Activated naive CD8-positive, alpha-beta T cell treated with anti-CD3 and anti-CD28 coated beads, Interleukin-2, amount 50 U/mL, for 16 hours (primary cell): Measurements from ENCODE around the gene NDFIP2.

Experiments
- DNase-seq: peaks from one replicate; pipeline ENCODE4 v3.0.0-alpha.2; 2020; ENCODE audit warnings: low read depth, low spot score

Gene NDFIP2, protein sequence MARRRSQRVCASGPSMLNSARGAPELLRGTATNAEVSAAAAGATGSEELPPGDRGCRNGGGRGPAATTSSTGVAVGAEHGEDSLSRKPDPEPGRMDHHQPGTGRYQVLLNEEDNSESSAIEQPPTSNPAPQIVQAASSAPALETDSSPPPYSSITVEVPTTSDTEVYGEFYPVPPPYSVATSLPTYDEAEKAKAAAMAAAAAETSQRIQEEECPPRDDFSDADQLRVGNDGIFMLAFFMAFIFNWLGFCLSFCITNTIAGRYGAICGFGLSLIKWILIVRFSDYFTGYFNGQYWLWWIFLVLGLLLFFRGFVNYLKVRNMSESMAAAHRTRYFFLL

DNA sequence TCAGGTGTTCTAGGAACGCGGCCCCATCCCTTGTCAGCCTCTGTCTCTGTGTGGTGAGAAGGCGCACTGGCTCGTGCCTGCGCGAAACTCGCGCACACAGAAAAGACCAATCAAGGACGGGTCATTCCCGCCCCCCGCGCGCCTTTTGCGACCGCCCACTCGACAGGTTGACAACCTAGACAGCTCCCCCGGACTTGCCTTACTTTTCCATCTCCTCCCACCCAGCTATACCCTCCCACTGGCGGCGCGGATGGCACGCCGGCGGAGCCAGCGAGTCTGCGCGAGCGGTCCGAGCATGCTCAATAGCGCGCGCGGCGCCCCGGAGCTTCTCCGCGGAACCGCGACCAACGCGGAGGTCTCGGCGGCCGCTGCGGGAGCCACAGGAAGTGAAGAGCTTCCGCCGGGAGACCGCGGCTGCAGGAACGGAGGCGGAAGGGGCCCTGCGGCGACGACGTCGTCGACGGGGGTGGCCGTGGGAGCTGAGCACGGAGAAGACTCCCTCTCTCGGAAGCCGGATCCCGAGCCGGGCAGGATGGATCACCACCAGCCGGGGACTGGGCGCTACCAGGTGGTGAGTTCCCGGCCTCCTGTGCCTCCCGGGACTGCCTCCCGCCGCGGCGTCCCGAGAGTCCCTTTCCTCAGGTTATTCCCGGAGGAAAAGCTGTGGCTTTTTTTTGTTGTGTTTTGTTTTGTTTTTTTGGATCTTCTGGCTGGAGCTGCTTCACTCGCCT is at the start of gene NDFIP2:
Gene NDFIP2, plus strand, starts transcription at position 202 of the 731 bp plus-strand sequence. Its CDS starts 49 bp downstream, at position 251.
- peak; percentile 74 for DNase-seq

DNA sequence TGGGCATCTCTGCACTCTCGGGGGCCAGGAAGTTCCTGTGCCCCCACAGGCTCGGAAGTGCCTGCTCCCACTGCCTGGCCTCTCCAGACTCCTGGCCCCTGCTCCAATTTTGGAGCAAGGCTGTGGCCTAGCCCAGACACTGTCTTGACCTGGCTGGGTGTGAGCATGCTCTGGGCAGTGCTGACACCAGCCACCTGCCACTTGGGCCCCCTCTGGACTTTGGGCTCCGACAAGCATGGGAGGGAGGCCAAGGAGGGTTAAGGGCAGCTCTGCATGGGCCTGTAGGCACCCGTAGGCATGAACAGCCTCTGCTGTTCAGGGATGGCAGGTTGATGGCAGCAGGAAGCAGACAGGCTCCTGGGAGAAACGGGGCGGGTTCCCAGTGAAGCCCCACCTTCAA is 48.9 kb upstream of the NDFIP2 start:
- DNase-seq: no peak

DNA sequence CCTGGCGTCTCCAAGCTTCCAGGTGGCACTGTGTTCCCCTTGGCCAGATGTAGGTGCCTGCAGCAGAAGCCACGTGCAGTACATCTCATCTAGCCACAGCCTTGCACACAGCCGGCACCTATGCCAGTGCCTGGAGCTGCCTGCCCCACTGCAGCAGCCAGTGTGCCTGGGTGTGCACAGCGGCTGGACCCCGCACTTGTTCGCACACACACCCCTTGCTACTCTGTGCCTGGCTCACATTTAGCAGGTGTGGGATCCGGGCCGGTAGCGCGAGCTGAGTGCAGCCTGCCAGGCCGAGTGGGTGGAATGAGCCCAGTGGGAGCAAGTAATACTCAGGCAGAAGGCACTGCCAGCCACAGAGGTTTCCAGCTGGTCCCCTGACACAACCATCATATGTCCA is 48.0 kb upstream of the NDFIP2 start:
- no peak for DNase-seq

DNA sequence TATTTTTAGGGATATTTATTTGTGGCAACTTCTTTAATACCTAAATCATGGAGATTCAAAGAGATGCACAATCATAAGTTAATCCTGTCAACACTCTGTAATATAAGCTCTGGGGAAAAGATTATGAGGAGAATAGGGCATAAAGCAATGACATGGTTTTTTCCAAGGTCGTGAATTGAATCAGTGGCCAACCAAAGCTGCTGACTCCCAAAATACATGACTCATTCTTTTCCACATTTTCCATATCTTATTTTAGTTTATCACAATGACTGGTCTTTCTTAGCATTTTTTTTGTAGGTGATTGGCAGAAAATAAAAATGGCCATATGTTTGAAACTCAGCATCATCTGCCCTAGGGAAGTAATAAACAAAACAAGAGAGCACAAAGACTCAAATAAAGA is 46.4 kb upstream of the NDFIP2 start:
- no peak for DNase-seq

DNA sequence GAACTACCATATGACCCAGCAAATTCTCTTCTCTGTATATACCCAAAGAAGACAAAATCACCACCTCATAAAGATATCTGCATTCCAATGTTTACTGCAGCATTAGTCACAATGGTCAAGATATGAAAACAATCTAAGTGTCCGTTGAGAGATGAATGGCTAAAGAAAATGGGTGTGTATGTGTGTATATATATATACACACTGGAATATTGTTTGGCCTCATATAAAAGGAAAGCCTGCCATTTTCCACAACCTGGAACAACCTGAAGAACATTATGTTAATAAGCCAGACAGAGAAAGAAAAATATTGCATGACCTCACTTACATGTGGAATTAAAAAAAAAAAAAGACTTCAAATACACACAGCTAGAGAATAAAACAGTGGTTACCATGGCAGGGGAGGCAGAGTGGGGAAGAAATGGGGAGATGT is 45.4 kb upstream of the NDFIP2 start:
- DNase-seq: no peak

DNA sequence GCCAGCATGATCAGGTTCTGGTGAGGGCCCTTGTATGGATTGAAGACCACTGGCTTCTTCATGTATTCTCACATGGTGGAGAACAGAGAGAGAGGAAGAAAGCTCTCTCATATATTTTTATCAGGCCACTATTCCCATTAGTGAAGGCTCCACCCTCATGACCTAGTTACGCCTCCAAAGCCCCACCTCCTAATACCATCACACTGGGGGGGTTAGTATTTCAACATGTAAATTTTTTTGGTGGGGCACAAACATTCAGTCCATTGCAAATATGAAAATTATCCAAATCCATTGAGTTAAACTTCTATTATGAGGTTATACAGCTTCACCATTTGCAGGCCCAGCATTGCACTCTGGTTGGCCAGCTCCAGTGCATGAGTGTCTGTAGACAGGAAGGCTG is 41.7 kb upstream of the NDFIP2 start:
- DNase-seq: no peak

DNA sequence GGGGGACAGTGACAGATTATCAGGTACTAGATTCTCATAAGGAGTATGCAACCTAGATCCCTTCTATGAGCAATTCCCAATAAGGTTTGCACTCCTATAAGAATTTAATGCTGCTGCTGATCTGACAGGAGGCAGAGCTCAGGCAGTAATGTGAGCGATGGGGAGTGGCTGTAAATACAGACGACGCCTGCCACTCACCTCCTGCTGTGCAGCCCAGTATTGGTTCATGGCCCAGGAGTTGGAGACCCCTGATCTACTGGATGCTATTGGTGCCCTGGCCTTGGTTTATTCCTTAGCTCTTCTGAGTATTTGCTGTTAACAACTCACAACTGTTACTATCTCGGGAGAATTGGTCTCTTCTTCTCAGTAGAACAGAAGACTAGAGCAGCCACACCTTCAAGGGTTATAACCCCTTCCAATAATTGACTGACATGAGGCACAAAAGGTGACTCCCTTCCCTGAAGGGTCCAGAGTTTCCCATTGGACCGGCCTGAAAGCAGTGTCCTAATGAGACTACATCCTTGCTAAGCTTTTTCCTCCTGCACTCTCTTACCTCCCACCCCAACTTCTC is 39.9 kb upstream of the NDFIP2 start:
- DNase-seq: no peak

DNA sequence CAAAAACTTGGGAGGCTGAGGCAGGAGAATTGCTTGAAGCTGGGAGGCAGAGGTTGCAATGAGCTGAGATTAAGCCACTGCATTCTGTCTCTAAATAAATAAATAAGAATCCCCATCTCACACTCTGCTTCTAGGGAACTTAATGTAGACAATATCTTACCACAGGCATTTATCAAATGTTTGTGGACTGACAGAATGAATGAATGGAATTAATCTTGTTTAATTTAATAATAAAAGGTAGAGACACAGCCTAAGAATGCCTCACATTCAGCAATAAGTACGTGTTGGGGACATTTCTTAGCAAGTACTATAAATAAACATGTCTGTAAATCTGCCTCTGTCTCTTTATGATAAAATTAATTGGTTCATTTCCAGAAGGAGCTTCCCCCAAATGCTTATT is 38.7 kb upstream of the NDFIP2 start:
- DNase-seq: no peak

DNA sequence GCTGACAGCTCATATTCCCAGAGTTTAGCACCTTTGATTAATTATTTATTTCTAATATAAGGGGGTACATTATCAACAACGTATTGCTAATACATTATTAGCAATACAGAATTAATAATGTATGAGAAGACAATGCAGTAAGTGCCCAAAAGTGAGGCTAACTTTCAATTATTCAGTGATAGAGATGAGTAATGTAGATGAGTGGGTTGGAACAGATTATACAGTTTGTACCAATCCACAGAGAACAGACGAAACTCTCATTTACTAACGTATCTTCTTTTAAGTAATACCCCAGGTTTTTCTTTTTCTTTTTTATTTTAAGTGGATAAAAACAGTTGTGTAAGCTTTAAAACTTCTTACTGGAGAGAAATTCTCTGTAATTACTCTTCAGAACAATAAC is 38.2 kb upstream of the NDFIP2 start:
- DNase-seq: no peak

DNA sequence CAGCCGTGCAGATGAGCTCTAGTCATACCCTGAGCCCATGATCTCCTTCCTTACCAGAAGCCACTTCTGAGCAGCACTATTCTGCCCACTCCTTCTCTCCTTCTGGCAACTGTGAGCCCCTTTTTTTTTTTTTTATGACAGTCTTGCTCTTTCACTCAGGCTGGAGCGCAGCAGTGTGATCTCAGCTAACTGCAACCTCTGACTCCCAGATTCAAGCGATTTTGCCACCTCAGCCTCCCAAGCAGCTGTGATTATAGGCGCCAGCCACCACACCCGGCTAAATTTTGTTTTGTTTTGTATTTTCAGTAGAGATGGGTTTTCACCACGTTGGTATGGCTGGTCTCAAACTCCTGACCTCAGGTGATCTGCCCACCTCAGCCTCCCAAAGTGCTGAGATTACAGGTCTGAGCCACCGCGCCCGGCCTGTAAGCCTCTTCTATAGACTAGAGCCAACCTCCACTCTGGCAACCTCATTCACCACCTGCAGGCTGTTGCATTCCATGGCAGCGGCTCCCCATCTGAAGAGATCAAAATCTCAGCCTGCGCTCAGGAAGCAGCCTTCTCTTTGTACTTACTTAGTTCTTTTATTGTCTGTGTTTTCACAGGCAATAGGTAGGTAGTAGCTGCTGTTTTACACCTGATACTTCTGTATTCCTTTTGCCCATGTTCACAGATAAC is 34.8 kb upstream of the NDFIP2 start:
- no peak for DNase-seq

DNA sequence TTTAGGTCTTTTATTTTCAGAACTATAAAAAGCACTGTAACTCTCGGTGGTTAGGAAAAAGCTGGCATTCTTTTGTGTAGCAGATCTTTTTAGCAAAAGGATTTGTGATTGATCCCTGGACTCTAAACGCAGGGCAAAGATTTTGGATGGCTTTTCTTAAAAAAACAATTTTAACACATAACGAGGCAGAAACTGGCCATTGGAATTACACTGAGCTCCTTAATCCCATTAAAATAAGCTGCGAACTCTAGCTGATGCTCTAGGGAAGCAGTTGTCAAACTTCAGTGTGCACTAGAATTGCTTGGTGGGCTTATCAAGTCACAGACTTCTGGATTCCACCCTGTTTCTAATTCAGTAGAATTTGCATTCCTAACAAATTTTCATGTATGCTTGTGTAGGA is 33.8 kb upstream of the NDFIP2 start:
- DNase-seq: no peak

DNA sequence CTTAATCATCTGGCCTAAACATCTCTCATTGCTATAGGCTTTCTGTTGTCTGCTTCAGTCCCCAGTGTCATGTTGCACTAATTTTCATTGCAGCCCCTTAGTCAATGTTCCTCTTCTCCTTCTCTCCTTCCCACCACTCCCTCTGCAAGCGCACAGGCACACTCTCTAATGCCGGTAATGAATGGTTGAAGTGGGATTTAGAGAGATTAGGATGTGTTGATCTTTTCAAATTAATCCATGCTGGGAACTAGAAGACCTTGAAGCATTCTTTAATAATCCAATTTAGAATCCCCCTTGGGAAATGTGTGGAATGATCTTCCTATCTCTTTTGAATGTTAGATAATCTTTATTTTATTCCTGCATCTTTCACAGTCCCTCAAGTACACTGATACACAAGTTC is 33.2 kb upstream of the NDFIP2 start:
- no peak for DNase-seq

DNA sequence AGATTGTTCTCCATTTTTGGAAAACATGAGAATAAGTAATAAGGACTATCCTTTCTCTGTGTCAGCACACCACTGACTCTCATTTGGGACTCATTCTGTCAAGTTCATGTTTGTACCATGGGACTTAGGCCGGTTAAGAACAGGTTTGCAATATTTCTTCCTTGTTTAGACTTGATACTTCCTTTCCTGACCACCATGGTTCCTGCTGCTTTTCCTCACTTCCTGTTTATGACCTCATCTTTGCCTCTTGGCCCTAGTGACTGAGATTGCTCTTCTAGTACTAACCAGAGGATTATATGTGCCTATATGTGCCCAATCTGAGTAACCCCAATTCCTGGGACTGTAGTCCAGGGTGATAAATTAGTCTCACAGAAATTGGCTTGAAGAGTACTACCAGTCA is 32.5 kb upstream of the NDFIP2 start:
- no peak for DNase-seq

DNA sequence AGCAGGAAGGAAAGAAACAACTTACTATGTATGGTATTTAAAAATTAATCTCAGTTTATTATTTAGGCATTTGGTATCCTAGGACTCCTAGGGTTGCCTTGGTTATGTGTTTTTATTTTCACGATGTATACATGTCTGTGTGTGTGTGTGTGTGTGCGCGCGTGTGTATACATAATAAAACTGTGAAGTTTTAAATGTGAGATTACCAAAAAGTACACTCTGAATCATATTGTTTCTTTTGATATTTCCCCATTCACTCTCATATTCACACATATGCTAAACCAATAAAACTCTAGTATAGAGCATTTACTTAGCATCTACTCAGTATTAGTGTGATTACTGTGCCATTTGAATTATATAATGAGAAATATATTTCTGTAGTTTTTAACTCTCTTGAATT is 30.8 kb upstream of the NDFIP2 start:
- DNase-seq: no peak

DNA sequence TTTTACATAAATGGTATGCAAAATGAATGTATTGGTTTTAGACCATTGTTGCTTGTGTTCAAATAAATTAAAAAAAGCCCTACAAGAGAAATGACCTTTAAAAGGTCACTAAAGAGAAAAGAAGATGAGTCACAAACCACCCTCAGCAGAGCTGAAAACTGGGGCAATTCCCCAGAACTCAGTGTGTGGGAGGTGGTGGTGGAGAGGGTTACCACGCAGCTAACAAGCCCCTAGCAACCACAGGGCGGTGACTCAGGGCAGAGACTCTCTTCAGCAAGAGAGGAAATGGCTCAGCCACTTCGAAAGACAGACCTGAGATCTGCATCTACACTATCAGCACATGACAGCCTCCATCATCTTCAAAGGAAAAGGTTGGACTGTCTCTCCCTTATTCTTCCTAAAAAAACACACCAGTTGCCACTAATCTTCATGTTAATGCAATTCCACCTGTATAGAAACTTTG is 29.4 kb upstream of the NDFIP2 start:
- DNase-seq: peak; percentile 79

DNA sequence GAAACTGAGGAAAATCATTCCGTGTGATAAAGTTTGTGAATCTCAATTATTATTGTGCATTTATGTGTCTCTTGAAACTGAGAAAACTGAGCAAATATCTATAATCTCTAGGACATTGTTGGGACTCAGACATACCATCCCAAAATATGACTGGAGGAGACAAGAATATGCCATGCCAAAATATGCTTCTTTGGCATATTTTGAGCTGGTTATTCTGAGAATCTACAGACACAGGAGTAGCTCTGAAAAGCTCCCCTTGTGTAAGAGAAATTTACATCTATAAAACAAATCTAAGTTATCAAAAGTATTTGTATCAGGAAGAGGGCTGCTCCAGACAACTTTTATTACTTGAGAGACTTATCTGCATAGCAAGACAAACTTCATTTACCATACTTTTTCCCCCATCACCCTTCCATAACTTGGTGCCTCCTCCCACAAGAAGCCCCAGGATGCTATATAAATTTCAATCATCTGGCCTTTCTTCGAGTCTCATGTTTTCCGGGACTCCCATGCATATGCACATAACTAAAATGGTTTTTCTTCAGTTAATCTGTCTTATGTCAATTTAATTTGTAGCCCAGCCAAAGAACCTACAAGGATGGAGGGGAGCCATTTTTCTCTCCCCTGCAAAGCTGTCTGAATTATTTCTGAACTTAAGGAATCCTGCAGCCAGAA is 28.6 kb upstream of the NDFIP2 start:
- DNase-seq: no peak

DNA sequence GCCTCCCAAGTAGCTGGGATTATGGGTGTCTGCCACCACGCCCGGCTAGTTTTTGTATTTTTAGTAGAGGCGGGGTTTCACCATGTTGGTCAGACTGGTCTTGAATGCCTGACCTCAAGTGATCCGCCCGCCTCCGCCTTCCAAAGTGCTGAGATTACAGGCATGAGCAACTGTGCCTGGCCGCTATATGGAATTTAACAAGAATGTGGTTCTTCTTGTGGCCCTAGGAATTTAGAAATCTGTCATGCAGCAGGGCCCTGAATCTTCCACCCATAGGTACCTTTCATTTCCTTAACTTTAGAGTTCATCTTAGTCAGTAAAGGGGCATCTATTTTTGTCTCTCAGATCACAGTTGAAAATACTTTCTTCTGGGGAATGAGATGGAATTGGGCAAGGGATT is 25.6 kb upstream of the NDFIP2 start:
- DNase-seq: no peak

DNA sequence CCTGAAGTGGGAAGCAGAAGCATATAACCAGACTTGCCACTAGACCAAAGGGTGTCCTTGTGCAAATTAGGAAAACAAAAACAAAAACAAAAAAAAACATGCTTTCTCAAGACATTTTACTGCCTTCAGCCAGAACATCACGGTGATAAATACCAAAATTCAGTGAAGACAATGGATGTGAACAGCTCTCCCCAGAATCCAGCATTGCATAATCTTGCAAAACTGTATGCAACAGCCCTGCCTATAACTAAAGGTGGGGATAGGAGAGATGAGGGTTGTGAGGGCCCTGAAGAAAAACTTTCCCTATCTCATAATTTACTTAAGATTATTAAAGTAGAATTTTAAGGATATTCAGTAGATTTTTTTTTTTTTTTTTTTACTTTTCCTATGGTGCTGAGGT is 24.9 kb upstream of the NDFIP2 start:
- DNase-seq: no peak

DNA sequence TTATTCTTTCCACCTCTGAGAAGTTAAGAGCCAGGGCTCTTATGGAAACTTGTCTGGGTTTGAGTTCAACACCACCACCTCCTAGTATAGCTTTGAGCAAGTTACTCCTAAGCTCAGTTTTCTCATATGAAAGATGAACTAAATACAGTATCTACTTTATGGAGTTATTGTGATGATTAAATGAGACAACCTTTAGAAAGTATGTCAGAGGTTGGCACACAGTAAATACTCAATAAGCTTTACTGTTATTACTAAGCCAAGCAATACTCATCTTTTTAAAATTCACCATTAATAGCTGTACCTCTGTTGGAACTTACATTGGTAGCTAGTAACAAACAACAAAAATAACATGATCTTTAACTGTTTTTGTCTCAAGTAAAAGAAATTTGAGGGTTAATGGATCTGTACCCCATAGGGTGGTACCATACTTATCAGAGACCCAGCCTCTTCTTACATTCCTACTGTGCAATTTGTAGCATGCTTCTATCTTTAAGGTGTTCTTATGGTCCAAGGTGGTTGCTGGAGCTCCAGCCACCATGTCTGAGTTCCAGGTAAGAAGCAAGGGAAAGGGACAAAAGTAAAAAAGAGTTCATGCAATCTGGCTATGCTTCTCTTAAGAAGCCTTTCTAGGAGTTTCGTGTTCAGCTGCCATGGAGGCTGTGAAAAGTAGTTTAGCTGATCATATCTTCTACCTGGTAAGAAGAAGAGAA is 24.1 kb upstream of the NDFIP2 start:
- no peak for DNase-seq

DNA sequence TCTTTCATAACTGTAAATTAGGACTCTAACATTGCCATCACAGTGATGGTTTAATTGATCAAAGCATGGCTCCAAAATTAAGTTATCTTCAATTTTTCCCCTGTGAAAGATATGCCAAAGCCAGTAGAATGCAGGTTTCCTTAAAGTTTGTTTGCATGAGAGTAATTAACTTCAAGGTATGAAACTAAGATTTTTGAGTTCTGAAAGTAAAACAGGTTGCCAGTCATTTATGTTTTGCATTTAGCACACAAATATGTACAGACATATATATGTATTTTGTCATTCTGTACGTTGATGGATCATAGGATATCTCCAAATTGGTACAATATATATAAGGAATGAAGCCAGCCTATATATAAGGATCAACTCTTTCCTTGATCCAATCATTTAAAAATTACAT is 23.6 kb upstream of the NDFIP2 start:
- DNase-seq: no peak

DNA sequence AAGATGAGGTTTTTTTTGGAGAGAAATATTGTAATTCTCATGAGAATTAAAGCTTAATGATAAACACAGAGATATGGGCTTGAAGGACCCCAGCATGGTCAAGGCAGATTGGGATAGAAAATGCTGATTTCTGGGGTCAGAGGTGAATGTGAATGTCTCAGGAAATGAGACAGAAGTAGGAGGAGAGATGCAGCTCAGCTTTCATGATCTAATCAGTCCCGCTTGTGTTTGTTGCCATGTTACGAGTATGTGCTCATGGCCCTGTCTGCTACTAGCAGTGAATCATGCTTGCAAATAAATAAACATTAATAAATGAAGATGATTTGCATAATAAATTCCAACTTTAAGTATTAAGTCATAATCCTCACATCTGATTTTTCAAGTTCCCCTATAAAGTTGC is 23.0 kb upstream of the NDFIP2 start:
- no peak for DNase-seq
